IMR-90 (cell line): ENCODE data around the gene BMP2K. TPM values are rescaled to one million over a fixed set of nuclear protein-coding genes. Genes with fewer than 3 reads are reported as not detected.

Experiments
- ATAC-seq: fragments of 200-7000 bp; cut with Tn5 transposase; 2 replicates; pipeline ENCODE4 v1.9.1; 2020; ENCODE audit warnings: low read depth, mild to moderate bottlenecking, moderate library complexity
- BruUV-seq: library from RNA; stranded (reverse); fragments of 400-500 nt; replicated peaks from 2 replicates; lab custom pipeline; 2021; lab: Mats Ljungman, UMichigan
- CTCF ChIA-PET: fragments of 300-600 bp; formaldehyde crosslinking; extraction: SDS; loops from one replicate; lab custom pipeline; 2021; ENCODE audit warnings: antibody characterized with exemption; lab: Yijun Ruan, JAX
- POLR2A ChIA-PET: fragments of 300-600 bp; sonication (Branson Sonifier 250); formaldehyde crosslinking; loops from one replicate; lab custom pipeline; 2022; ENCODE audit warnings: antibody characterized with exemption; ENCODE audit not compliant: unreplicated experiment; lab: Charles Lee
- DNase-seq: peaks from one replicate; pipeline ENCODE4 v3.0.0; 2013
- H2AFZ ChIP-seq: replicated peaks from 2 replicates; pipeline ENCODE3; 2013; ENCODE audit warnings: low read length, mild to moderate bottlenecking; ENCODE audit not compliant: poor library complexity
- H2AK5ac ChIP-seq: 2 replicates; pipeline ENCODE4 v1.6.1; 2013; ENCODE audit warnings: low read depth, low read length, inconsistent platforms
- H2AK9ac ChIP-seq: replicated peaks from 2 replicates; pipeline ENCODE3; 2013; ENCODE audit warnings: mild to moderate bottlenecking, low read depth, low read length, moderate library complexity; ENCODE audit not compliant: poor library complexity
- H2BK120ac ChIP-seq: 2 replicates; pipeline ENCODE4 v1.6.1; 2013; ENCODE audit warnings: low read depth, low read length, inconsistent platforms
- H2BK15ac ChIP-seq: 3 replicates; pipeline ENCODE4 v1.6.1; 2013; ENCODE audit warnings: low read depth, low read length, inconsistent platforms
- H2BK20ac ChIP-seq: 2 replicates; pipeline ENCODE4 v1.6.1; 2013; ENCODE audit warnings: low read depth, mild to moderate bottlenecking, inconsistent platforms, low read length, moderate library complexity
- H2BK5ac ChIP-seq: 2 replicates; pipeline ENCODE4 v1.6.1; 2013; ENCODE audit warnings: mild to moderate bottlenecking, low read depth, low read length, inconsistent platforms; ENCODE audit not compliant: poor library complexity, severe bottlenecking
- H3K14ac ChIP-seq: replicated peaks from 2 replicates; pipeline ENCODE4 v1.6.1; 2013; ENCODE audit warnings: low read depth, low read length, inconsistent platforms
- H3K18ac ChIP-seq: 2 replicates; pipeline ENCODE4 v1.6.1; 2013; ENCODE audit warnings: low read depth, low read length, control low read depth
- H3K23ac ChIP-seq: 2 replicates; pipeline ENCODE4 v1.6.1; 2013; ENCODE audit warnings: low read depth, low read length, inconsistent platforms
- H3K27ac ChIP-seq: 2 replicates; pipeline ENCODE4 v1.5.1; 2013; ENCODE audit warnings: mild to moderate bottlenecking, control low read depth, low read length; ENCODE audit not compliant: insufficient read depth
- H3K27me3 ChIP-seq: 2 replicates; pipeline ENCODE4 v1.6.1; 2013; ENCODE audit warnings: low read length; ENCODE audit not compliant: control insufficient read depth, insufficient read depth
- H3K36me3 ChIP-seq: 2 replicates; pipeline ENCODE4 v1.6.1; 2013; ENCODE audit warnings: low read length, mixed read lengths; ENCODE audit not compliant: control insufficient read depth, insufficient read depth
- H3K4ac ChIP-seq: 2 replicates; pipeline ENCODE4 v1.6.1; 2013; ENCODE audit warnings: low read depth, low read length, inconsistent platforms
- H3K4me1 ChIP-seq: 2 replicates; pipeline ENCODE4 v1.6.1; 2013; ENCODE audit warnings: low read length, mixed read lengths; ENCODE audit not compliant: control insufficient read depth, insufficient read depth
- H3K4me2 ChIP-seq: 2 replicates; pipeline ENCODE4 v1.6.1; 2013; ENCODE audit warnings: low read depth, mild to moderate bottlenecking, control low read depth, low read length, moderate library complexity
- H3K4me3 ChIP-seq: 2 replicates; pipeline ENCODE4 v1.5.1; 2013; ENCODE audit warnings: low read depth, mild to moderate bottlenecking, control low read depth, low read length, moderate library complexity; ENCODE audit not compliant: insufficient read depth
- H3K56ac ChIP-seq: 2 replicates; pipeline ENCODE4 v1.6.1; 2013; ENCODE audit warnings: low read length, inconsistent platforms; ENCODE audit not compliant: insufficient read depth; ENCODE audit errors: extremely low read depth
- H3K79me1 ChIP-seq, 2 experiments: 2 replicates each; pipeline ENCODE4 v1.6.1; 2013; ENCODE audit warnings: low read length in 2 of 2, inconsistent platforms in 1 of 2, low read depth in 1 of 2
- H3K9ac ChIP-seq: 2 replicates; pipeline ENCODE4 v1.6.1; 2013; ENCODE audit warnings: low read depth, low read length, control low read depth
- H3K9me1 ChIP-seq: 2 replicates; pipeline ENCODE4 v1.6.1; 2013; ENCODE audit warnings: low read length, inconsistent platforms; ENCODE audit not compliant: insufficient read depth
- H3K9me3 ChIP-seq: 2 replicates; pipeline ENCODE4 v1.6.1; 2013; ENCODE audit warnings: low read length; ENCODE audit not compliant: control insufficient read depth, insufficient read depth
- H4K20me1 ChIP-seq: 2 replicates; pipeline ENCODE4 v1.6.1; 2013; ENCODE audit warnings: low read length, inconsistent platforms; ENCODE audit not compliant: insufficient read depth
- H4K5ac ChIP-seq: 2 replicates; pipeline ENCODE4 v1.6.1; 2013; ENCODE audit warnings: mild to moderate bottlenecking, low read depth, low read length, control low read depth
- H4K8ac ChIP-seq, 2 experiments: 2 replicates each; pipeline ENCODE4 v1.6.1; 2013; ENCODE audit warnings: low read depth in 2 of 2, low read length in 2 of 2, control low read depth in 1 of 2, inconsistent platforms in 1 of 2
- H4K91ac ChIP-seq: 2 replicates; pipeline ENCODE4 v1.6.1; 2013; ENCODE audit warnings: low read depth, low read length, inconsistent platforms; ENCODE audit not compliant: insufficient read depth
- BHLHE40 ChIP-seq: fragments of 150-350 bp; IDR thresholded peaks from 2 replicates; pipeline ENCODE4 v1.6.1; 2016; ENCODE audit warnings: mild to moderate bottlenecking, low read depth, low read length
- CEBPB ChIP-seq: IDR thresholded peaks from 2 replicates; pipeline ENCODE4 v1.6.1; 2012; ENCODE audit warnings: low read depth, low read length, improper control_type of control experiment
- CHD1 ChIP-seq: IDR thresholded peaks from 2 replicates; pipeline ENCODE4 v1.6.1; 2012; ENCODE audit warnings: low read depth, low read length, improper control_type of control experiment
- FOS ChIP-seq: fragments of 150-350 bp; IDR thresholded peaks from 2 replicates; pipeline ENCODE4 v1.6.1; 2016; ENCODE audit warnings: low read depth, low read length
- MAFK ChIP-seq: IDR thresholded peaks from 2 replicates; pipeline ENCODE4 v1.6.1; 2012; ENCODE audit warnings: low read depth, low read length, improper control_type of control experiment
- MAZ ChIP-seq: IDR thresholded peaks from 2 replicates; pipeline ENCODE4 v1.6.1; 2012; ENCODE audit warnings: low read depth, mild to moderate bottlenecking, low read length, improper control_type of control experiment, moderate library complexity, borderline replicate concordance
- MXI1 ChIP-seq: IDR thresholded peaks from 2 replicates; pipeline ENCODE4 v1.6.1; 2012; ENCODE audit warnings: low read depth, mild to moderate bottlenecking, low read length, moderate library complexity, borderline replicate concordance
- NFE2L2 ChIP-seq: fragments of 150-350 bp; IDR thresholded peaks from 2 replicates; pipeline ENCODE4 v1.6.1; 2016; ENCODE audit warnings: low read depth, mild to moderate bottlenecking, low read length
- POLR2A ChIP-seq: IDR thresholded peaks from 2 replicates; pipeline ENCODE4 v1.6.1; 2012; ENCODE audit warnings: mild to moderate bottlenecking, low read depth, low read length
- RAD21 ChIP-seq: IDR thresholded peaks from 2 replicates; pipeline ENCODE4 v1.6.1; 2012; ENCODE audit warnings: low read length, improper control_type of control experiment
- RCOR1 ChIP-seq: IDR thresholded peaks from 2 replicates; pipeline ENCODE4 v1.6.1; 2012; ENCODE audit warnings: mild to moderate bottlenecking, low read length, improper control_type of control experiment; ENCODE audit not compliant: insufficient replicate concordance
- RFX5 ChIP-seq: IDR thresholded peaks from 2 replicates; pipeline ENCODE4 v1.8.0; 2012; ENCODE audit warnings: low read depth, mild to moderate bottlenecking, low read length, moderate library complexity
- SMC3 ChIP-seq: fragments of 150-350 bp; IDR thresholded peaks from 2 replicates; pipeline ENCODE4 v1.6.1; 2016; ENCODE audit warnings: low read depth, mild to moderate bottlenecking, antibody characterized with exemption, low read length, moderate library complexity
- whole genome bisulfite sequencing, 2 experiments: methylation state at CpG; one replicate each; pipeline versions ENCODE4 v1.1.5 to v1.1.7; 2013; ENCODE audit warnings: missing lambda C conversion rate in 2 of 2; ENCODE audit not compliant: insufficient read length in 1 of 2; ENCODE audit errors: extremely low coverage in 2 of 2; 5-methylcytosine and 5-hydroxymethylcytosine counted together
- dilution Hi-C: fragments of 300-500 bp; cut with HindIII; formaldehyde crosslinking; loops from one replicate; pipeline ENCODE4 v1.14.3; 2018; ENCODE audit warnings: low sequenced_read_pairs; ENCODE audit not compliant: unreplicated experiment
- in situ Hi-C: fragments of 300-500 bp; cut with MboI; formaldehyde crosslinking; loops from 3 replicates; pipeline ENCODE4 v1.14.3; 2019; ENCODE audit warnings: low sequenced_read_pairs, inconsistent platforms, mixed read lengths
- intact Hi-C: fragments of 100-400 bp; cut with micrococcal nuclease; formaldehyde crosslinking; loops from 2 replicates; pipeline ENCODE4 v1.10.0; 2022
- polyA plus RNA-seq, 3 experiments: library from polyadenylated mRNA; depleted of rRNA; stranded (reverse); fragments of >200 nt; gene quantifications; 2 replicates each; pipeline ENCODE4 v1.2.3, GENCODE V29; 2012; ENCODE audit warnings: low replicate concordance in 1 of 3
- total RNA-seq: library from RNA; depleted of rRNA; stranded (reverse); fragments of >200 nt; gene quantifications from 2 replicates; pipeline ENCODE4 v1.2.3, GENCODE V29; 2012
- TF ChIP-seq, protein P1 (sequence below): fragments of 150-350 bp; IDR thresholded peaks from 2 replicates; pipeline ENCODE4 v1.6.1; 2017; ENCODE audit warnings: mild to moderate bottlenecking, antibody characterized with exemption, low read length, low read depth
- TF ChIP-seq, protein P2 (sequence below): fragments of 150-350 bp; IDR thresholded peaks from 2 replicates; pipeline ENCODE4 v1.6.1; 2016; ENCODE audit warnings: low read depth, mild to moderate bottlenecking, low read length, moderate library complexity, borderline replicate concordance
- TF ChIP-seq, protein P3 (sequence below): conservative IDR thresholded peaks from 2 replicates; pipeline ENCODE4 v1.5.1; 2012; ENCODE audit warnings: mild to moderate bottlenecking, low read depth, low read length, improper control_type of control experiment

BMP2K gene
- total and polyA plus RNA-seq, 2 of the 4 experiments (the other 2 are of a cell fraction) = 15.8 to 46.1 TPM

DNA sequence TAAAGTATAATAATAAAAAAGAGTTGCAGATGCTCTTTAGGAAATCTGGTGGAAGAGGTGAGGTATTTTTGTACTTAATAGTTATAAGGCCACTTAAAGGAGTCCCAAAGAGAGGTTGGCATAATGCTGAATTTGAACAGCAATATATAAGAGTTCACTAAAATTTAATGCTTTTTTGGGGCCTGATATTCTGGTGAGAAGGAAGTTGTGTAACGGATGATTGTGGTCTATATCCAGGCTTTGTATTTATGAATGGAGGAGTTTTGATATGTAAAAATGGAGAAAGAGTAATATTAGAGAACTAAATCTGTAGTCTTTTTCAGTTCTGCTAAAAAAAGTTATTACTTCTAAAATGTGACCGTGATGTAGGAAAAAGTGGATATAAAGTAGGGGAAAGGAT lies 20.4 kb downstream of the BMP2K start:
- Histone ChIP-seq H3K56ac (no peak overlapping the region), H3K79me1 (peaks cover 22 to 57% of the 10 kb centered on the region in 2 experiments), H2BK120ac (no peak overlapping the region), H3K4me1 (0 out of 2 replicates have a peak, but pooled peaks cover 2% of the 10 kb centered on the region), H3K9me3 (no peaks in the 10 kb centered on the region), H3K9ac (no peak overlapping the region), H3K4ac (no peak overlapping the region), H3K23ac (no peak overlapping the region), H4K5ac (no peak overlapping the region), H4K8ac (no peak overlapping the region), H3K27me3 (no peaks in the 10 kb centered on the region), H4K20me1 (peaks cover 18% of the 10 kb centered on the region; the same call in 1 of the 2 replicates), H3K4me2 (no peak overlapping the region), H4K91ac (no peak overlapping the region), H2BK15ac (no peak overlapping the region), H3K4me3 (no peak overlapping the region), H3K9me1 (no peaks in the 10 kb centered on the region; the same call in 1 of the 2 replicates), H3K14ac (no peak overlapping the region), H2BK5ac (no peak overlapping the region), H3K27ac (no peak overlapping the region), H3K36me3 (peaks cover 1% of the 10 kb centered on the region; the same call in 1 of the 2 replicates), H2BK20ac (no peak overlapping the region), H3K18ac (no peak overlapping the region), H2AK9ac (no peak overlapping the region), H2AK5ac (no peak overlapping the region), H2AFZ (no peak overlapping the region)
- POLR2A ChIA-PET = no interaction called here
- dilution Hi-C loops = no loop called here
- WGBS, 2 experiments = 100% methylated on average over 2 of the region's 2 CpGs; no CpG with 5 or more reads in 1 of the 2 experiments
- in situ Hi-C loops = no loop called here
- CTCF ChIA-PET = no interaction called here
- DNase-seq (no peak), ATAC-seq (no peak)
- TF ChIP-seq, protein P1, sequence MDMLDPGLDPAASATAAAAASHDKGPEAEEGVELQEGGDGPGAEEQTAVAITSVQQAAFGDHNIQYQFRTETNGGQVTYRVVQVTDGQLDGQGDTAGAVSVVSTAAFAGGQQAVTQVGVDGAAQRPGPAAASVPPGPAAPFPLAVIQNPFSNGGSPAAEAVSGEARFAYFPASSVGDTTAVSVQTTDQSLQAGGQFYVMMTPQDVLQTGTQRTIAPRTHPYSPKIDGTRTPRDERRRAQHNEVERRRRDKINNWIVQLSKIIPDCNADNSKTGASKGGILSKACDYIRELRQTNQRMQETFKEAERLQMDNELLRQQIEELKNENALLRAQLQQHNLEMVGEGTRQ = no peak
- TF ChIP-seq POLR2A = no peak
- TF ChIP-seq, protein P2, sequence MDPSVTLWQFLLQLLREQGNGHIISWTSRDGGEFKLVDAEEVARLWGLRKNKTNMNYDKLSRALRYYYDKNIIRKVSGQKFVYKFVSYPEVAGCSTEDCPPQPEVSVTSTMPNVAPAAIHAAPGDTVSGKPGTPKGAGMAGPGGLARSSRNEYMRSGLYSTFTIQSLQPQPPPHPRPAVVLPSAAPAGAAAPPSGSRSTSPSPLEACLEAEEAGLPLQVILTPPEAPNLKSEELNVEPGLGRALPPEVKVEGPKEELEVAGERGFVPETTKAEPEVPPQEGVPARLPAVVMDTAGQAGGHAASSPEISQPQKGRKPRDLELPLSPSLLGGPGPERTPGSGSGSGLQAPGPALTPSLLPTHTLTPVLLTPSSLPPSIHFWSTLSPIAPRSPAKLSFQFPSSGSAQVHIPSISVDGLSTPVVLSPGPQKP = no peak
- TF ChIP-seq, protein P3, sequence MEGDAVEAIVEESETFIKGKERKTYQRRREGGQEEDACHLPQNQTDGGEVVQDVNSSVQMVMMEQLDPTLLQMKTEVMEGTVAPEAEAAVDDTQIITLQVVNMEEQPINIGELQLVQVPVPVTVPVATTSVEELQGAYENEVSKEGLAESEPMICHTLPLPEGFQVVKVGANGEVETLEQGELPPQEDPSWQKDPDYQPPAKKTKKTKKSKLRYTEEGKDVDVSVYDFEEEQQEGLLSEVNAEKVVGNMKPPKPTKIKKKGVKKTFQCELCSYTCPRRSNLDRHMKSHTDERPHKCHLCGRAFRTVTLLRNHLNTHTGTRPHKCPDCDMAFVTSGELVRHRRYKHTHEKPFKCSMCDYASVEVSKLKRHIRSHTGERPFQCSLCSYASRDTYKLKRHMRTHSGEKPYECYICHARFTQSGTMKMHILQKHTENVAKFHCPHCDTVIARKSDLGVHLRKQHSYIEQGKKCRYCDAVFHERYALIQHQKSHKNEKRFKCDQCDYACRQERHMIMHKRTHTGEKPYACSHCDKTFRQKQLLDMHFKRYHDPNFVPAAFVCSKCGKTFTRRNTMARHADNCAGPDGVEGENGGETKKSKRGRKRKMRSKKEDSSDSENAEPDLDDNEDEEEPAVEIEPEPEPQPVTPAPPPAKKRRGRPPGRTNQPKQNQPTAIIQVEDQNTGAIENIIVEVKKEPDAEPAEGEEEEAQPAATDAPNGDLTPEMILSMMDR = no peak
- no peak for TF ChIP-seq MAFK
- no peak for TF ChIP-seq RFX5
- TF ChIP-seq SMC3 = no peak
- TF ChIP-seq MXI1 = no peak
- no peak for TF ChIP-seq FOS
- no peak for TF ChIP-seq RCOR1
- no peak for TF ChIP-seq CHD1
- no peak for TF ChIP-seq CEBPB
- TF ChIP-seq BHLHE40 = no peak
- TF ChIP-seq RAD21 = no peak
- no peak for TF ChIP-seq NFE2L2
- no peak for TF ChIP-seq MAZ
- intact Hi-C loops = no loop called here
- no TSS peak for BruUV-seq
